H1 (cell line): ENCODE results near the gene ATP1A3. TPM values are rescaled to one million over a fixed set of nuclear protein-coding genes. Genes with fewer than 3 reads are reported as not detected.

Source experiments
- CTCF ChIA-PET: fragments of 300-600 bp; sonication (Branson Sonifier 250); formaldehyde crosslinking; loops from one replicate; lab custom pipeline; 2021; ENCODE audit not compliant: partially characterized antibody; lab: Charles Lee
- POLR2A ChIA-PET: fragments of 300-600 bp; sonication (Branson Sonifier 250); formaldehyde crosslinking; loops from one replicate; lab custom pipeline; 2021; ENCODE audit warnings: inconsistent platforms; ENCODE audit not compliant: partially characterized antibody; lab: Charles Lee
- DNase-seq, 2 experiments: peaks; one replicate each; pipeline versions ENCODE4 v3.0.0 to v3.0.0-alpha.2; 2010 to 2022; ENCODE audit warnings: low spot score in 2 of 2, low read depth in 1 of 2, mixed read lengths in 1 of 2
- FAIRE-seq: peaks from 2 replicates; lab custom pipeline; 2011; peaks lifted over from hg19 to GRCh38; lab: Jason Lieb, UNC
- H2AFZ ChIP-seq: 2 replicates; pipeline ENCODE4 v1.8.1; 2012; ENCODE audit warnings: low read length, inconsistent platforms
- H2AK5ac ChIP-seq: 2 replicates; pipeline ENCODE4 v1.6.1; 2013; ENCODE audit warnings: low read depth, low read length
- H2BK120ac ChIP-seq: replicated peaks from 2 replicates; pipeline ENCODE3; 2013; ENCODE audit warnings: low read depth, low read length, inconsistent platforms
- H2BK12ac ChIP-seq: 2 replicates; pipeline ENCODE4 v1.6.1; 2013; ENCODE audit warnings: low read depth, low read length
- H2BK15ac ChIP-seq: 2 replicates; pipeline ENCODE4 v1.6.1; 2013; ENCODE audit warnings: low read length
- H2BK20ac ChIP-seq: 2 replicates; pipeline ENCODE4 v1.6.1; 2013; ENCODE audit warnings: low read length
- H2BK5ac ChIP-seq: 2 replicates; pipeline ENCODE4 v1.6.1; 2013; ENCODE audit warnings: low read depth, low read length
- H3K14ac ChIP-seq: 2 replicates; pipeline ENCODE4 v1.6.1; 2013; ENCODE audit warnings: inconsistent platforms; ENCODE audit not compliant: insufficient read length
- H3K18ac ChIP-seq: 2 replicates; pipeline ENCODE4 v1.6.1; 2013; ENCODE audit warnings: low read length; ENCODE audit errors: extremely low read depth
- H3K23ac ChIP-seq: 2 replicates; pipeline ENCODE4 v1.6.1; 2013; ENCODE audit warnings: inconsistent platforms; ENCODE audit not compliant: insufficient read length
- H3K23me2 ChIP-seq: 2 replicates; pipeline ENCODE4 v1.6.1; 2013; ENCODE audit warnings: low read depth, low read length
- H3K27ac ChIP-seq: 2 replicates; pipeline ENCODE4 v1.6.1; 2011; ENCODE audit warnings: low read depth, low read length, inconsistent platforms
- H3K27me3 ChIP-seq, 4 experiments: replicated peaks in 1 of 4; 1 replicate in 1 of 4; 2 replicates in 3 of 4; pipeline versions ENCODE4 v1.6.1 to v1.8.1; 2011 to 2013; ENCODE audit warnings: low read length in 3 of 4, mild to moderate bottlenecking in 3 of 4, inconsistent platforms in 2 of 4, mixed read lengths in 2 of 4, moderate library complexity in 1 of 4; ENCODE audit not compliant: control insufficient read depth in 3 of 4, insufficient read depth in 3 of 4; ENCODE audit errors: extremely low read depth in 1 of 4
- H3K36me3 ChIP-seq, 4 experiments: 2 replicates each; pipeline versions ENCODE4 v1.6.1 to v1.8.1; 2011 to 2013; ENCODE audit warnings: mild to moderate bottlenecking in 4 of 4, low read length in 3 of 4, moderate library complexity in 2 of 4, control low read depth in 1 of 4, inconsistent platforms in 1 of 4; ENCODE audit not compliant: insufficient read depth in 4 of 4, control insufficient read depth in 2 of 4
- H3K4ac ChIP-seq: replicated peaks from 2 replicates; pipeline ENCODE3; 2013; ENCODE audit warnings: low read length, low read depth, mixed read lengths, inconsistent platforms; ENCODE audit not compliant: insufficient read length
- H3K4me1 ChIP-seq, 4 experiments: replicated peaks in 1 of 4; 1 replicate in 1 of 4; 2 replicates in 3 of 4; pipeline versions ENCODE4 v1.6.1 to v1.8.1; 2011 to 2013; ENCODE audit warnings: low read length in 3 of 4, inconsistent platforms in 2 of 4, mixed read lengths in 1 of 4; ENCODE audit not compliant: insufficient read depth in 4 of 4, control insufficient read depth in 3 of 4
- H3K4me2 ChIP-seq, 2 experiments: 2 replicates each; pipeline versions ENCODE4 v1.6.1 to v1.8.1; 2011 to 2013; ENCODE audit warnings: low read depth in 2 of 2, low read length in 2 of 2, control low read depth in 1 of 2, inconsistent platforms in 1 of 2, mild to moderate bottlenecking in 1 of 2; ENCODE audit not compliant: insufficient read depth in 1 of 2
- H3K4me3 ChIP-seq, 4 experiments: fragments of 200-600, 300-600 bp in 1 of 4; sonication (generic), shearing (Covaris generic), sonication (Bioruptor Twin) in 1 of 4; 2 replicates each; pipeline versions ENCODE4 v1.5.1 to v1.8.1; 2011 to 2016; ENCODE audit warnings: low read length in 4 of 4, low read depth in 3 of 4, control low read depth in 2 of 4, inconsistent platforms in 2 of 4, mild to moderate bottlenecking in 2 of 4, mixed read lengths in 1 of 4, moderate library complexity in 1 of 4; ENCODE audit not compliant: insufficient read depth in 2 of 4; ENCODE audit errors: extremely low read depth in 1 of 4
- H3K56ac ChIP-seq: replicated peaks from 2 replicates; pipeline ENCODE3; 2013; ENCODE audit warnings: low read depth, mild to moderate bottlenecking, mixed read lengths, low read length, inconsistent platforms; ENCODE audit not compliant: insufficient read length
- H3K79me1 ChIP-seq: 2 replicates; pipeline ENCODE4 v1.6.1; 2013; ENCODE audit warnings: low read depth, low read length, control low read depth
- H3K79me2 ChIP-seq, 2 experiments: 2 replicates each; pipeline versions ENCODE4 v1.6.1 to v1.8.1; 2012 to 2013; ENCODE audit warnings: low read length in 2 of 2, mild to moderate bottlenecking in 2 of 2, inconsistent platforms in 1 of 2; ENCODE audit not compliant: insufficient read depth in 2 of 2, control insufficient read depth in 1 of 2
- H3K9ac ChIP-seq, 4 experiments: replicated peaks in 1 of 4; 1 replicate in 1 of 4; 2 replicates in 3 of 4; pipeline versions ENCODE4 v1.6.1 to v1.8.1; 2011 to 2013; ENCODE audit warnings: low read depth in 3 of 4, low read length in 3 of 4, control low read depth in 2 of 4, mild to moderate bottlenecking in 2 of 4, moderate library complexity in 2 of 4, inconsistent platforms in 1 of 4; ENCODE audit errors: extremely low read depth in 1 of 4
- H3K9me3 ChIP-seq, 2 experiments: 2 replicates each; pipeline versions ENCODE4 v1.6.1 to v1.8.1; 2012 to 2013; ENCODE audit warnings: mild to moderate bottlenecking in 2 of 2, moderate library complexity in 2 of 2, control low read depth in 1 of 2, inconsistent platforms in 1 of 2, low read depth in 1 of 2, low read length in 1 of 2, mixed read lengths in 1 of 2; ENCODE audit not compliant: insufficient read depth in 2 of 2
- H4K20me1 ChIP-seq, 2 experiments: replicated peaks in 1 of 2; 2 replicates each; pipeline versions ENCODE3 to v1.8.1; 2011 to 2013; ENCODE audit warnings: inconsistent platforms in 2 of 2, low read length in 2 of 2, mild to moderate bottlenecking in 1 of 2; ENCODE audit not compliant: insufficient read depth in 2 of 2, control insufficient read depth in 1 of 2
- H4K5ac ChIP-seq: 2 replicates; pipeline ENCODE4 v1.6.1; 2013; ENCODE audit warnings: low read length, low read depth, mixed read lengths, inconsistent platforms; ENCODE audit not compliant: insufficient read length
- H4K8ac ChIP-seq: 2 replicates; pipeline ENCODE4 v1.8.0; 2013; ENCODE audit warnings: mild to moderate bottlenecking, moderate library complexity, low read length, inconsistent platforms; ENCODE audit not compliant: insufficient read depth; ENCODE audit errors: extremely low read depth
- H4K91ac ChIP-seq: replicated peaks from 2 replicates; pipeline ENCODE3; 2013; ENCODE audit warnings: low read length, mixed read lengths, inconsistent platforms; ENCODE audit not compliant: insufficient read length
- ATF3 ChIP-seq: IDR thresholded peaks from 2 replicates; pipeline ENCODE4 v1.6.1; 2011; ENCODE audit warnings: low read depth, mild to moderate bottlenecking, low read length; ENCODE audit not compliant: insufficient read depth
- CBX8 ChIP-seq: fragments of 300-800, 300-1000 bp; sonication (generic); IDR thresholded peaks from 2 replicates; pipeline ENCODE4 v1.7.1; 2016; ENCODE audit warnings: low read depth, low read length, borderline replicate concordance
- CHD1 ChIP-seq: IDR thresholded peaks from 2 replicates; pipeline ENCODE4 v1.6.1; 2012; ENCODE audit warnings: low read depth, low read length, improper control_type of control experiment
- CTCF ChIP-seq, 3 experiments: IDR thresholded peaks; 1 replicate in 2 of 3; 2 replicates in 1 of 3; pipeline versions ENCODE4 v1.5.1 to v1.6.1; 2011; ENCODE audit warnings: low read length in 3 of 3, mild to moderate bottlenecking in 3 of 3, inconsistent platforms in 2 of 3, low read depth in 1 of 3, moderate library complexity in 1 of 3; ENCODE audit not compliant: insufficient read depth in 1 of 3; ENCODE audit errors: control extremely low read depth in 1 of 3
- JUN ChIP-seq: IDR thresholded peaks from 2 replicates; pipeline ENCODE4 v1.6.1; 2011; ENCODE audit warnings: low read depth, mild to moderate bottlenecking, improper control_type of control experiment, low read length
- JUND ChIP-seq: IDR thresholded peaks from 2 replicates; pipeline ENCODE4 v1.6.1; 2011; ENCODE audit warnings: mild to moderate bottlenecking, improper control_type of control experiment, low read length
- KDM1A ChIP-seq: fragments of 200-600, 300-600 bp; sonication (generic); IDR thresholded peaks from 2 replicates; pipeline ENCODE4 v1.7.1; 2016; ENCODE audit warnings: mild to moderate bottlenecking, low read length, borderline replicate concordance
- POLR2A ChIP-seq, 2 experiments: IDR thresholded peaks; 1 replicate in 1 of 2; 2 replicates in 1 of 2; pipeline ENCODE4 v1.6.1; 2011; ENCODE audit warnings: low read depth in 2 of 2, low read length in 2 of 2, mild to moderate bottlenecking in 2 of 2; ENCODE audit errors: control extremely low read depth in 1 of 2
- RFX5 ChIP-seq: IDR thresholded peaks from 2 replicates; pipeline ENCODE4 v1.6.1; 2011; ENCODE audit warnings: low read depth, low read length, improper control_type of control experiment, borderline replicate concordance
- SIX5 ChIP-seq: IDR thresholded peaks from 2 replicates; pipeline ENCODE4 v1.6.1; 2011; ENCODE audit warnings: mild to moderate bottlenecking, low read depth, low read length
- SUZ12 ChIP-seq: fragments of 200-600 bp; sonication (generic); IDR thresholded peaks from 2 replicates; pipeline ENCODE4 v1.6.1; 2012; ENCODE audit warnings: mild to moderate bottlenecking, inconsistent platforms, low read length, moderate library complexity, mixed read lengths
- TAF1 ChIP-seq: IDR thresholded peaks from 2 replicates; pipeline ENCODE4 v1.6.1; 2011; ENCODE audit warnings: mild to moderate bottlenecking, low read depth, low read length
- WGBS, 2 experiments: shearing (Covaris generic) in 1 of 2; methylation state at CpG; one replicate each; pipeline versions ENCODE4 v1.1.6 to v1.1.7; 2013 to 2015; ENCODE audit warnings: low lambda C conversion rate in 2 of 2, mixed read lengths in 2 of 2, inconsistent platforms in 1 of 2, low coverage in 1 of 2, missing lambda C conversion rate in 1 of 2; ENCODE audit not compliant: insufficient replicate concordance in 2 of 2, insufficient coverage in 1 of 2, insufficient read length in 1 of 2; ENCODE audit errors: extremely low coverage in 1 of 2, missing lambda C conversion rate in 1 of 2; 5-methylcytosine and 5-hydroxymethylcytosine counted together
- polyA plus RNA-seq, 7 experiments: library from polyadenylated mRNA; depleted of rRNA in 3 of 7; stranded (reverse) in 5 of 7; unstranded in 2 of 7; fragments of >200 nt in 5 of 7; fragments of 200-250 nt in 2 of 7; gene quantifications; 1 replicate in 5 of 7; 2 replicates in 1 of 7; 4 replicates in 1 of 7; pipeline versions ENCODE4 v1.2.1 to v1.2.3, GENCODE V29; 2011 to 2013; ENCODE audit warnings: missing spikeins in 2 of 7, mixed read lengths in 2 of 7
- total RNA-seq: library from RNA; stranded (reverse); fragmentation: NEBNext Ultra II Directional; extraction: Animal tissue kit (Norgen Biotek cat#: 25700); gene quantifications from 2 replicates; pipeline ENCODE4 v1.2.1, GENCODE V29; 2021

The ATP1A3 gene
- total and polyA plus RNA-seq, 2 of the 8 experiments (the other 6 are each of a cell fraction or from before 2014, with no cell fraction given), result 11.1 to 41.2 TPM

- DNase-seq (no peak), FAIRE-seq (no peak)
- Histone ChIP-seq H3K79me2 (no peaks in the 10 kb centered on the region), H3K4me3 (no peak overlapping the region), H4K20me1 (no peaks in the 10 kb centered on the region), H3K79me1 (no peaks in the 10 kb centered on the region), H2BK120ac (no peak overlapping the region), H2BK12ac (no peak overlapping the region), H3K14ac (no peak overlapping the region), H3K56ac (no peak overlapping the region), H3K9ac (no peak overlapping the region), H3K23ac (no peak overlapping the region), H2BK15ac (no peak overlapping the region), H4K5ac (no peak overlapping the region), H3K36me3 (no peaks in the 10 kb centered on the region), H3K4ac (no peak overlapping the region), H3K4me2 (no peak overlapping the region), H2AK5ac (no peak overlapping the region), H2BK5ac (no peak overlapping the region), H3K27me3 (no peaks in the 10 kb centered on the region), H2BK20ac (no peak overlapping the region), H3K9me3 (no peaks in the 10 kb centered on the region), H3K18ac (no peak overlapping the region), H3K4me1 (no peaks in the 10 kb centered on the region), H4K91ac (no peak overlapping the region), H4K8ac (no peak overlapping the region), H3K23me2 (no peaks in the 10 kb centered on the region), H3K27ac (no peak overlapping the region), H2AFZ (no peak overlapping the region)
- ChIA-PET POLR2A (interaction anchor here (0.7 to 5.4 kb wide), 4 partner anchors 10 to 86 kb away, joined by 4 to 26 read pairs (median 8); partner anchors contain the start of gene RPS19), CTCF (interaction anchor here (0.8 to 8.0 kb wide), 7 partner anchors 10 to 83 kb away, joined by 3 to 51 read pairs (median 5); no protein-coding TSS in a partner anchor)
- 89% methylated on average over 3 of the region's 3 CpGs; no CpG with 5 or more reads in 1 of the 2 experiments for WGBS, 2 experiments
- TF ChIP-seq RFX5 (no peak), POLR2A (IDR thresholded peaks at IDR 0.05; ENCODE audit: control extremely low read depth in 1 of 2, low read depth in 2 of 2, low read length in 2 of 2) (no peak), JUN (no peak), CHD1 (no peak), CBX8 (no peak), CTCF (IDR thresholded peaks at IDR 0.05; ENCODE audit: control extremely low read depth in 1 of 3, insufficient read depth in 1 of 3, low read depth in 1 of 3, low read length in 3 of 3) (no peak), KDM1A (no peak), TAF1 (no peak), ATF3 (no peak), JUND (no peak), SUZ12 (no peak), SIX5 (no peak)
Measured at GRCh38 chr19:41947091-41947490, 46.9 kb downstream of the ATP1A3 start.
